NCI-H2196 treated with DMSO at 0.1 percent for 48 hours (cell line): Measurements from ENCODE around the gene SERPINE2.

Source experiments
- DNase-seq: peaks from one replicate; lab custom pipeline; 2025; ENCODE audit not compliant: unreplicated experiment; lab: John Stamatoyannopoulos, UW

Gene SERPINE2

DNA sequence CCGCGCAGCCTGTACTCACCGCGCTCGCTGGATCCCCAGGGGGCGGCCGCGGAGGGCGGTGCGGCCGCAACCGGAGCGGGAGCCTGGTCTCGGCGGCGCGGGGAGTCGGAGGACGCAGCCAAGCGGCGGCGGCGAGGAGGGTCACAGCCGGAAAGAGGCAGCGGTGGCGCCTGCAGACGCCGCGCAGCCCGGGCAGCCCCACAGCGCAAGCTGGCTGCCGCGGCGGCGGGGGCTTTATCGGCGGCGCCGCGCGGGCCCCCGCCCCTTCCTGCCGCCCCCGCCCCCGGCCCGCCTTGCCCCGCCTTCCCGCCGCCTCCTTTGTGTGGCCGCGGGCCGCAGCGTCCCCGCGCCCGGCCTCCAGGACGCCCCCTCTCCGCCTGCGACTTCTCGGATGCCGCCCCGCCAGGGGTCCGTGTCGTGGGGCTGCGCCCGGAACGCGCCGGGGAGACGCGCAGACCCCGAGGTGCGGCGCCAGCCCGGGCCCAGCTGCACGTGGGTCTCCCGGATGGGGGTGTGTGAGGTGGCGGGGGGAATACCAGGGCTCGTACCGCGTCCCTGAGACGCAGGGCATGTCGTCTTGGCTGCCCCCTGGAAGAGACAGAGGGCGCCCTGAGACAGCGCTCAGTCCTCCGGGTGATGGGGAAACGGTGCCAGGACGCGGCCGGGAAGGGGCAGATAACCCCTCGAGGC, at the start of gene SERPINE2:
SERPINE2 (minus strand) TSS at position 207 of the 690 bp plus-strand sequence. CDS start 37,386 bp downstream, outside the sequence.
- no peak for DNase-seq

GRCh38 chr2:224086226-224086914, 47.3 kb upstream of the SERPINE2 start:
- DNase-seq = no peak

DNA sequence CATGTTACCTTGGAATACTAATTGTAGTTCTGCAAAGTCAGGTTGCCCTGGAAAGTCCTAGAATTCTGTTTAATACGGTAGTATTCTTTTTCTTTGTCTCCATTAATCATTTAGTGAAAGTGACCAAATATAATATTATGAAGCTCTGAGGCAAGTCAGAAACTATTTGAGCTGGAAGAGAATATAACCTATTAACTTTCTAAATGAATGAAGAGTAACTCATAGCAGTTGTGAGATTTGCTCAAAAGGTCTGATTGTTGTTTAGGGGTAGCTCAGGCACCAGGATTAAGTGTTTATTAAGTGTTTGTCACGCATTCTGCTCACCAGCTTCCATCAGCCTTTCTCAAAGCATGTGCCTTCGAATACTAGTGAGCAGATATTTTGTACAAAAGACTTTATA, 46.7 kb upstream of the SERPINE2 start:
- no peak for DNase-seq

DNA sequence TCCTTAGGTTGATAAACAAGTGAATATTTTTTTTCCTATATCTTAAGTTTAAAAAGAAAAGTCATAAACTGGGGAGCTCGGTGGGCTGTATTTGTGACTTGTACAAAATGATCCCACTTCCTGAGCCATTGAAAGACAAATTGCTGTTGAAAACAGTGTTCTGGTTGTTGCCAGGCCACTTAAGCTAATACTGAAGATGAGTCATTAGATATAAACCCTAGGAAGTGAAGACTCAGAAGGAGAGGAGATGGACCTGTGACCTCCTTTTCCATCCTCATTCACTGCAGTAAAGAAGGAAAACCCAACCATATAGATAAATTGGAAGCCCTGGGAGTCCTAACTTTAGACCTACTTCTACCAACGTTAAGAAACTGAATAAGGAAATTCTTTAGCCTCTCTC, 46.2 kb upstream of the SERPINE2 start:
- no peak for DNase-seq

DNA sequence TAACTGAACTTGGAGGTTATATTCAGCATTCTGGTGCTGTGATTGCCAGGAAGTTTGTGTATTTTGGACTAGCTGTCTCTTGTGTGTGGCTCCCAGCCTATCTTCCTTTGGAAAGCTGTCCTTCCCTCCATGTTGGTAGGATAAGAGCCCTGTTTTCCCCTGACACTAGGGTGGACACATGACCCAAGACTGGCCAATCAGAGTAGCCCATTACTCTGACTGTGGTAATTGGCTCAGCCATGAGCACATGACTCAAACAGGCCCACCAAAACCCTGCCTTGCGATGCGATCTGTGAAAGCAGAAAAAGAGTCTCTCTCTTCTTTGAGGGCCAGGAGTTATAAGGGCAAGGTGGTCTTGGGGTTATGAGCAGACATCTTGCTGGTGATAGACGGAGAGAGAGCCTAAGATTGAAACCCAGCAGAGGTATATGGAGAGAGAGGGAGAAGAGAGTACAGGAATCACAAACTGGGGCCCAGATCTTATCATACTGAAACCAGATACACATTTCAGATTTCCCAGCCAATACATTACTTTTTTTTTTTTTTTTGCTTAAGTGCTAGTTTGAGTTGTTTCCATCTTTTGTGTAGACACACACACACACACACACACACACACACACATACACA, 45.3 kb upstream of the SERPINE2 start:
- DNase-seq = no peak

- no peak for DNase-seq
These were observed 44.6 kb upstream of the SERPINE2 start for GRCh38 chr2:224083638-224084037.

DNA sequence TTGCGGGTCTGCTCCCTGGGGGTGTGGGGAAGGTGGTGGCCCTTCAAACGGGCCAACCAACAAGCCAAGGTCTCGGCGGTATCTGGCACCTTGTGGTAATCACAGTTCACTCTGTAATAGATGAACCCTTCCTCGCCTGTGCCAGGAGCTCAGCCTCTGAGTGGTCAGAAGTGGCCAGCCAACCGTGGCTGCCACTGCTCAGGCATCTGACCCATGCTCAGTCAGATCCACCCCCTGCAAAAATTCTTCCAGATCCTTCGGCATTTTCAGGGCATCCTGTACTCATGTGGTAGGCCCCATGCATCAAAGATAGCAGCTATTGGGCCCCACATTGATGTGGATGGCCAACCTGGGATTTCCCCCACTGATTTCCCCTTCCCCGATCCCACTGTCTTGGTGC, 39.6 kb upstream of the SERPINE2 start:
- no peak for DNase-seq

DNA sequence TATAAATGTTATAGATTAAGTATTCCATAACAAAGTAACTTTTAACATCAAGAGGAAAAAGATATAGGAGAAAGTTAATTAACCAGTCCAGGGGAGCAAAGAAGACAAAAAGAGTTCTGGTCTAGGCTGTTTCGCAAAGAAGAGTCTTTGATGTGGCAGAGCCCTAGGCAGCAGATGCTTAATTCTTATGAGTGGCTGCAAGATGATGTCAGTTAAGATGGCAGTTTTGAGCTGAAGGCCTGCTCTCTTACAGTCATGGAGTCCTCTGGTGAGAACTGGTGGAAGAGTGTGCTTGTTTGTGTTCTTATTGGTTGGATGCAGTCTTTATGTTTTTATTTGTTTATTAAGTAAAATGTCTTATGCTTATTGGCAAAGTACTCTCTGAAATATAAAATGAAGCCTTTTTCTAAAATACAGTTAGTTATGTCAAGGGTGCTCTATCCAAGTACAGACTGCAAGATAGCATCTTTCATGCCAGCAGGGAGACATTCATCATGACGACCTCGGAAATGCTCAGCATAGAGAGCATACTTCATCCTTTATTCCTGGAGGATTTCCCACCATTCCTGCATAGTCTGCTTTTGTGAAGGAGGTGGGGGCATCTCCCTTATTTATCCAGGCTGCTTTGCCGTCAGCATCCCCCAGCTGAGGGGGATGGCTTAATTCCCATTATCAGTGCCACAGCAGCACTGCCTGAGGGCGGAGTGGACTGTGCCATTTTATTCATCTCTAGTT, 38.9 kb upstream of the SERPINE2 start:
- no peak for DNase-seq

- no peak for DNase-seq
These were observed 36.5 kb upstream of the SERPINE2 start for GRCh38 chr2:224075588-224075987.

DNA sequence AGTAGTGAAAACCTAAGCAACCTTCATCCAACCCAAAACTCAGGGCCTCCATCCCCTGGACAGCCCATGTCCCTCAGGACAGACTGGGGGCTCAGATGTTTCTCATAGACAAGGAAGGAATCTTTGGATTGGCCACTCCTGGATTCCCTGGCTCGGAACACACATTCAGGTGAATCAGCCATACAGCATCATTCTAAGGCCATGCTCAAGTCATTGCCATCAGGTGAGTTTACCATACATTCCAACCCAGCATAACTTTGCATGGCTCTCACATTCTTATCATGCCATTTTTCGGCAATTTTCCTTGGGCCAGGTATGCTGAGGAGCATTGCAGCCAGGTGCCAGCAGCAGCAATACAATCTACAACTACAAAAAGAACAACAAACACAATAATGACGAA, 34.6 kb upstream of the SERPINE2 start:
- DNase-seq = no peak

DNA sequence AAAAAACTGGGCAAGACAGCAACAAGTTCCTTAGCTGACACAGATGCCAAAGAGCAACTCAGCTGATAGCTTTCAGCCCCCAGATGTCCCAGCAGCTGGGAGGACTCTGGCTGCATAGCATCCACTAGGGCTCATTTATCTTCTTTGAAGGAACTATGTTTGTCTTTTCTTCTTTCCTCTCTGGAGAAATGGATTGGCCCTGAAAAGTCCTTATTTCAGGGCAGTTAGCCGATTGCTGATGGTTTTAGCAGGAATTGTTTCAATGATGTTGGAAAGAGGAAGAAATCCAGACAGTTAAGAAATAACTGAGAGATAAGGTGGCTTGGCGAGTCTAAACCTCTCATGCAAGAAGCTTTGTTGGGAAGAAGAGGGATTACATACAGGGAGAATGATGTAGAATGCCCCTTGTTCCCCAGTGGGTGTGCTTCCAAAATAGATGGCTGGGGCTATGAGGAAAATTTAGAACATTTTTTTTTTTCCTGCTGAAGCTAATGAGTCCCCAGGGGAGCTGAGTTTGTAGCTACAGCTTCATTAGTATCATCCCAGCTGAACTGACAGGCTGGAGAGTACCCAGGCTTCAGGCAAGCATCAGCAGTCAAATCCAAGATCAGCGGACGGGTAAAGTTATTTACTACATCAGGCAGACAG, 33.6 kb upstream of the SERPINE2 start:
- DNase-seq = no peak

- no peak for DNase-seq
These were observed 30.1 kb upstream of the SERPINE2 start for GRCh38 chr2:224069172-224069571.

DNA sequence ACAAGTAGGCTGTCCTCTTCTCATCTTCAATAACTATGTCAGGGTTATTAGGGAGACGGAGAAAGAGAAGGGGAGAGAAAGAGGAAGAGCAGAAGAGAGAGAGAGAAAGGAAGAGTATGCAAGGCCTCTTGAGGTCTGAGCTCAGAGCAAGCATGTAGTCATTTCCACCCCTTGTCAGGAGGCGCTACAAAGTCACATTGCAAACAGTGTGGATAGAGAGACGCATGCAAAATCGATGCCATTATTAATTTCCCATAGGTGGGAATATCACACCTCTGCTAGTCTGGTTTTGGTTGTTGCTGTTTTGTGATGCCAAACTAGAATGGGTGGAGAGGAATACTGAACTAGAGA, 24.2 kb upstream of the SERPINE2 start:
- DNase-seq = no peak

DNA sequence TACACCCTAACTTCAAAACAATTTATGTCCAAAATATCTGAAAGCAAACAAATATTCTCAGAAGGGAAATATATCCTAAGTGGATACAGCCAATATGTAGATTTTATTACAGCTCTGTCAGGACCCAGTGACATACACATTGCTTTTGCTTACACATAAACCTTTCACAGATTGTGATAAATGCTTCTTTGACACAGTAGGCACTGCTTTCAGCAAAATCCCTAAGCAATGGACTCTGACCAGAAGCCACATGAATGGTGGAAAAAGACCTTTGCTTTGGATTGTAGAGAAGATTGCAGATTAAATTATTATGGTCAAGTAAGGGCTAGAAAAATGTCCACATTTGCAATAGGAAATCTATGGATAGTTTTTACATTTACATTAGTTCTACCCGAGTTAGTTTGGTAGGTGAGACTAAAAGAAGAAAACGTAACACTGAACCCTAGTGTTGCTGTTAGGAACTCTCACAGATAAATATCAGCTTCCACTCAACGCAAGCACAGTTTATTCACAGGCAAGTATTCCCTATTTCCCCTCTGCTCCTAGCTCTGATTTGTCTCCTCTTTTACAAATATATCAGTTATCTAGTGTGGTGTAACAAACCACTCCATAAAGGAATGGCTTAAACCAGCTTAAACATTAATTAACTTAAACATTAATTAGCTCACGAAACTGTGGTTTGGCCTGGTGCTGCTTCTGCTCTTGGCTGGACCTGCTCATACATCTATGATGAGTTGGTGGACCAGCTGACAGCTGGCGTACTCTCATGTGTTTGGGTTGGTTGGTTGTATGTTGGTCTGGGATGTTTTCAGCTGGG, 23.6 kb upstream of the SERPINE2 start:
- DNase-seq = no peak

GRCh38 chr2:224060783-224061482, 21.8 kb upstream of the SERPINE2 start:
- no peak for DNase-seq

- no peak for DNase-seq
These were observed 20.1 kb upstream of the SERPINE2 start for GRCh38 chr2:224059178-224059577.

- DNase-seq = no peak
These were observed 19.1 kb upstream of the SERPINE2 start for GRCh38 chr2:224058048-224058775.

GRCh38 chr2:224056889-224057288, 17.8 kb upstream of the SERPINE2 start:
- no peak for DNase-seq

DNA sequence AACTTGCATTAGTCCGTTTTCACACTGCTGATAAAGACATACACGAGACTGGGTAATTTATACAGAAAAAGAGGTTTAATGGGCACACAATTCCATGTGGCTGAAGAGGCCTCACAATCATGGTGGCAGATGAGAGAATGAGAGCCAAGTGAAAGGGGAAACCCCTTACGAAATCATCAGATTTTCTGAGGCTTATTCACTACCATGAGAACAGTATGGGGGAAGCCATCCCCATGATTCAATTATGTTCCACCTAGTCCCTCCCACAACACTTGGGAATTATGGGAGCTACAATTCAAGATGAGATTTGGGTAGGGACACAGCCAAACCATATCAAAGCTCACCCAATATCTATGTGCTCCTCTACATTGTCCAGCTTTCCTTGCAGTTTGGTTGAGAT, 16.0 kb upstream of the SERPINE2 start:
- DNase-seq = no peak
